Measurements from ENCODE around the gene EXOC2.
"Not testable (repeated sequence)": the region's sequence is repeated elsewhere in the genome, so short reads cannot be mapped to it uniquely, and the experiment has no call there.

DNA sequence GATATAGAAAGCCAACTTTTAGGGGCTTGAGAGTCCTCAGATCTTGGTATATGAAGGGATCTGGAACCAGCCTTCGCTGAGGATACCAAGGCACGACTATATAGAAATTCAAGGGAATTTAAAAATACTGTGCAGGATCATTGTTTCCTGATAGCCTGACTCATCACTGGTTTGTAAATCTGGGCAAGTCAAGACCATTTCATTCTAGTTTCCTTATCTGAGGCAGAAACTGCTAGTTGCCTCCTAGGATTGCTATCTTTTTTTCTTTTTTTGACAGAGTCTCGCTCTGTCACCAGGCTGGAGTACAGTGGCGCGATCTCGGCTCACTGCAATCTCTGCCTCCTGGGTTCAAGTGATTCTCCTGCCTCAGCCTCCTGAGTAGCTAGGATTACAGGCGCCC, 131.6 kb downstream of the EXOC2 start:
- not testable (repeated sequence) for TF ChIP-seq ZNF423 (CRISPR knock-in tag; IDR thresholded peaks at IDR 0.05); ELF4 (CRISPR knock-in tag; IDR thresholded peaks at IDR 0.05; ENCODE audit: low read depth); TP53 (CRISPR knock-in tag; IDR thresholded peaks at IDR 0.05); MYBL2 (CRISPR knock-in tag; IDR thresholded peaks at IDR 0.05); PRRX2 (CRISPR knock-in tag; IDR thresholded peaks at IDR 0.05); CREB1 (CRISPR knock-in tag; IDR thresholded peaks at IDR 0.05); TEAD4 (CRISPR knock-in tag; IDR thresholded peaks at IDR 0.05); USF2 (CRISPR knock-in tag; IDR thresholded peaks at IDR 0.05); FOXK1 (CRISPR knock-in tag; IDR thresholded peaks at IDR 0.05); ZNF317 (CRISPR knock-in tag; IDR thresholded peaks at IDR 0.05; ENCODE audit: borderline replicate concordance, low read depth)
- TF ChIP-seq, protein P1, sequence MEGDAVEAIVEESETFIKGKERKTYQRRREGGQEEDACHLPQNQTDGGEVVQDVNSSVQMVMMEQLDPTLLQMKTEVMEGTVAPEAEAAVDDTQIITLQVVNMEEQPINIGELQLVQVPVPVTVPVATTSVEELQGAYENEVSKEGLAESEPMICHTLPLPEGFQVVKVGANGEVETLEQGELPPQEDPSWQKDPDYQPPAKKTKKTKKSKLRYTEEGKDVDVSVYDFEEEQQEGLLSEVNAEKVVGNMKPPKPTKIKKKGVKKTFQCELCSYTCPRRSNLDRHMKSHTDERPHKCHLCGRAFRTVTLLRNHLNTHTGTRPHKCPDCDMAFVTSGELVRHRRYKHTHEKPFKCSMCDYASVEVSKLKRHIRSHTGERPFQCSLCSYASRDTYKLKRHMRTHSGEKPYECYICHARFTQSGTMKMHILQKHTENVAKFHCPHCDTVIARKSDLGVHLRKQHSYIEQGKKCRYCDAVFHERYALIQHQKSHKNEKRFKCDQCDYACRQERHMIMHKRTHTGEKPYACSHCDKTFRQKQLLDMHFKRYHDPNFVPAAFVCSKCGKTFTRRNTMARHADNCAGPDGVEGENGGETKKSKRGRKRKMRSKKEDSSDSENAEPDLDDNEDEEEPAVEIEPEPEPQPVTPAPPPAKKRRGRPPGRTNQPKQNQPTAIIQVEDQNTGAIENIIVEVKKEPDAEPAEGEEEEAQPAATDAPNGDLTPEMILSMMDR (IDR thresholded peaks at IDR 0.05) = not testable (repeated sequence)
- TF ChIP-seq, protein P2, sequence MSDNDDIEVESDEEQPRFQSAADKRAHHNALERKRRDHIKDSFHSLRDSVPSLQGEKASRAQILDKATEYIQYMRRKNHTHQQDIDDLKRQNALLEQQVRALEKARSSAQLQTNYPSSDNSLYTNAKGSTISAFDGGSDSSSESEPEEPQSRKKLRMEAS (CRISPR knock-in tag; IDR thresholded peaks at IDR 0.05) = not testable (repeated sequence)
- TF ChIP-seq, protein P3, sequence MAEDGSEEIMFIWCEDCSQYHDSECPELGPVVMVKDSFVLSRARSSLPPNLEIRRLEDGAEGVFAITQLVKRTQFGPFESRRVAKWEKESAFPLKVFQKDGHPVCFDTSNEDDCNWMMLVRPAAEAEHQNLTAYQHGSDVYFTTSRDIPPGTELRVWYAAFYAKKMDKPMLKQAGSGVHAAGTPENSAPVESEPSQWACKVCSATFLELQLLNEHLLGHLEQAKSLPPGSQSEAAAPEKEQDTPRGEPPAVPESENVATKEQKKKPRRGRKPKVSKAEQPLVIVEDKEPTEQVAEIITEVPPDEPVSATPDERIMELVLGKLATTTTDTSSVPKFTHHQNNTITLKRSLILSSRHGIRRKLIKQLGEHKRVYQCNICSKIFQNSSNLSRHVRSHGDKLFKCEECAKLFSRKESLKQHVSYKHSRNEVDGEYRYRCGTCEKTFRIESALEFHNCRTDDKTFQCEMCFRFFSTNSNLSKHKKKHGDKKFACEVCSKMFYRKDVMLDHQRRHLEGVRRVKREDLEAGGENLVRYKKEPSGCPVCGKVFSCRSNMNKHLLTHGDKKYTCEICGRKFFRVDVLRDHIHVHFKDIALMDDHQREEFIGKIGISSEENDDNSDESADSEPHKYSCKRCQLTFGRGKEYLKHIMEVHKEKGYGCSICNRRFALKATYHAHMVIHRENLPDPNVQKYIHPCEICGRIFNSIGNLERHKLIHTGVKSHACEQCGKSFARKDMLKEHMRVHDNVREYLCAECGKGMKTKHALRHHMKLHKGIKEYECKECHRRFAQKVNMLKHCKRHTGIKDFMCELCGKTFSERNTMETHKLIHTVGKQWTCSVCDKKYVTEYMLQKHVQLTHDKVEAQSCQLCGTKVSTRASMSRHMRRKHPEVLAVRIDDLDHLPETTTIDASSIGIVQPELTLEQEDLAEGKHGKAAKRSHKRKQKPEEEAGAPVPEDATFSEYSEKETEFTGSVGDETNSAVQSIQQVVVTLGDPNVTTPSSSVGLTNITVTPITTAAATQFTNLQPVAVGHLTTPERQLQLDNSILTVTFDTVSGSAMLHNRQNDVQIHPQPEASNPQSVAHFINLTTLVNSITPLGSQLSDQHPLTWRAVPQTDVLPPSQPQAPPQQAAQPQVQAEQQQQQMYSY (CRISPR knock-in tag; IDR thresholded peaks at IDR 0.05) = not testable (repeated sequence)
- TF ChIP-seq, protein P4, sequence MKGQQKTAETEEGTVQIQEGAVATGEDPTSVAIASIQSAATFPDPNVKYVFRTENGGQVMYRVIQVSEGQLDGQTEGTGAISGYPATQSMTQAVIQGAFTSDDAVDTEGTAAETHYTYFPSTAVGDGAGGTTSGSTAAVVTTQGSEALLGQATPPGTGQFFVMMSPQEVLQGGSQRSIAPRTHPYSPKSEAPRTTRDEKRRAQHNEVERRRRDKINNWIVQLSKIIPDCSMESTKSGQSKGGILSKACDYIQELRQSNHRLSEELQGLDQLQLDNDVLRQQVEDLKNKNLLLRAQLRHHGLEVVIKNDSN (CRISPR knock-in tag; IDR thresholded peaks at IDR 0.05) = not testable (repeated sequence)

Measured in WTC11 (cell line).